CD4-positive, alpha-beta T cell treated with Interleukin-4 for 4 hours (primary cell): ENCODE results near the gene ZNF483.
"Not testable (repeated sequence)": the region's sequence is repeated elsewhere in the genome, so short reads cannot be mapped to it uniquely, and the experiment has no call there.

Experiments used
- DNase-seq: peaks from one replicate; pipeline ENCODE4 v3.0.0-alpha.2; 2020

ZNF483 gene

GRCh38 chr9:111615928-111616327, 90.9 kb downstream of the ZNF483 start:
- DNase-seq, result no peak

- not testable (repeated sequence) for DNase-seq
Observed at GRCh38 chr9:111617349-111617748, 92.4 kb downstream of the ZNF483 start.

DNA sequence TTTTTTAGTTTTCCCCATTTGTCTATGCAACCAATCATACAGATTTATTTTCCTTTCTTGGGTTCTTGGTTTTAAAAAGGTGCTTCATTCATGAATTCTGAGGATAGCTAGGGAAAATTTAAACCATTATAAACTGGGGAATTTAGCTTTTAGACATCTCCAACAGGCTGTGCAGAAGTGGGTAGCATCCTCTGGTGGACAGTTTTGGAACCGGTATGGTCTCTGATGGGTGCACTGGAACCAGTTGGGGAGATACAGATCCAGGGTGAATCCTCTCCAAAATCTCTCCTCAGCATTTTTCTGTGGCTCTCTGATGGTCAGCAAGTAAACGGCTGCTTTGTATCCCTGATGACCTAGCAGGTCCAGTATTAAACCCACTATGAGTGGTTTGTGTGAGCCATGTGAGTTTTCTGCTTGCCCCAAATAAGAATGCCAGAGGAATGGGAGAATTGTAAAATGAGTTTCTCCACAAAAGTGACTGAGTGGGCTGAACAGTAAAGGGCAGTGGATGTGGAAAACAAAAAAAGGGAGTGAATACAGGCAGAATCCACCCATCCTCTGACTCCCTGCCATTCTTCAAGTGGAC, 97.0 kb downstream of the ZNF483 start:
- DNase-seq, result no peak

GRCh38 chr9:111622626-111623025, 97.6 kb downstream of the ZNF483 start:
- DNase-seq, result no peak
